Neural progenitor cell (in vitro differentiated cells): ENCODE results near the gene RHBG. TPM values are rescaled to one million over a fixed set of nuclear protein-coding genes. Genes with fewer than 3 reads are reported as not detected.

Source experiments
- DNase-seq: peaks from one replicate; pipeline ENCODE4 v3.0.0-alpha.2; 2016; ENCODE audit warnings: low spot score
- H2AFZ ChIP-seq: fragments of 200-600 bp; sonication (generic); replicated peaks from 2 replicates; pipeline ENCODE4 v1.6.1; 2016; ENCODE audit warnings: antibody characterized with exemption
- H3F3A ChIP-seq: fragments of 200-600 bp; sonication (generic); 2 replicates; pipeline ENCODE4 v1.6.1; 2016; ENCODE audit warnings: antibody characterized with exemption, low read depth
- H3K27ac ChIP-seq: fragments of 200-600 bp; sonication (generic); 2 replicates; pipeline ENCODE4 v1.5.1; 2016; ENCODE audit warnings: mild to moderate bottlenecking
- H3K27me3 ChIP-seq: fragments of 200-600 bp; sonication (generic); 2 replicates; pipeline ENCODE4 v1.6.1; 2016; ENCODE audit warnings: mild to moderate bottlenecking, moderate library complexity
- H3K36me3 ChIP-seq: fragments of 200-600 bp; sonication (generic); 2 replicates; pipeline ENCODE4 v1.5.1; 2016
- H3K4me1 ChIP-seq: fragments of 200-600 bp; sonication (generic); 2 replicates; pipeline ENCODE4 v1.6.1; 2016; ENCODE audit warnings: mixed run types
- H3K4me2 ChIP-seq: fragments of 200-600 bp; sonication (generic); 2 replicates; pipeline ENCODE4 v1.6.1; 2016
- H3K4me3 ChIP-seq: fragments of 200-600 bp; sonication (generic); 2 replicates; pipeline ENCODE4 v1.5.1; 2016
- H3K79me2 ChIP-seq: fragments of 200-600 bp; sonication (generic); 2 replicates; pipeline ENCODE4 v1.6.1; 2016; ENCODE audit warnings: low read depth
- H3K9ac ChIP-seq: fragments of 200-600 bp; sonication (generic); 2 replicates; pipeline ENCODE4 v1.6.1; 2016
- H3K9me3 ChIP-seq: fragments of 200-600 bp; sonication (generic); 2 replicates; pipeline ENCODE4 v1.5.1; 2016; ENCODE audit warnings: low read depth
- H4K20me1 ChIP-seq: fragments of 200-600 bp; sonication (generic); 2 replicates; pipeline ENCODE4 v1.6.1; 2016; ENCODE audit warnings: low read depth
- H3K27ac Mint-ChIP-seq: 3 replicates; pipeline ENCODE4 v1.8.0; 2021; ENCODE audit warnings: mixed read lengths
- H3K27me3 Mint-ChIP-seq: 2 replicates; pipeline ENCODE4 v1.8.0; 2022; ENCODE audit warnings: low read depth, mild to moderate bottlenecking, inconsistent platforms, moderate library complexity, mixed read lengths; ENCODE audit not compliant: insufficient read depth
- H3K36me3 Mint-ChIP-seq: 3 replicates; pipeline ENCODE4 v1.8.0; 2021; ENCODE audit warnings: mixed read lengths
- H3K4me1 Mint-ChIP-seq: 3 replicates; pipeline ENCODE4 v1.8.0; 2021; ENCODE audit warnings: mixed read lengths
- H3K4me3 Mint-ChIP-seq: 3 replicates; pipeline ENCODE4 v1.8.0; 2021; ENCODE audit warnings: mild to moderate bottlenecking, moderate library complexity, mixed read lengths
- H3K9me3 Mint-ChIP-seq: 3 replicates; pipeline ENCODE4 v1.8.0; 2020; ENCODE audit warnings: mixed read lengths
- EZH2 ChIP-seq: fragments of 200-600 bp; sonication (generic); IDR thresholded peaks from 2 replicates; pipeline ENCODE4 v1.6.1; 2017; ENCODE audit warnings: antibody characterized with exemption, mild to moderate bottlenecking, moderate library complexity
- EZH2phosphoT487 ChIP-seq: fragments of 200-600 bp; sonication (generic); IDR thresholded peaks from 2 replicates; pipeline ENCODE4 v1.6.1; 2017; ENCODE audit warnings: antibody characterized with exemption
- total RNA-seq: library from RNA; depleted of rRNA; stranded (reverse); fragments of >200 nt; gene quantifications from 2 replicates; pipeline ENCODE4 v1.2.3, GENCODE V29; 2015; ENCODE audit warnings: low replicate concordance
- TF ChIP-seq, protein P1 (sequence below): fragments of 200-600 bp; sonication (generic); IDR thresholded peaks from 2 replicates; pipeline ENCODE4 v1.5.1; 2017; ENCODE audit warnings: antibody characterized with exemption, mild to moderate bottlenecking

Gene RHBG
- total RNA-seq, 1 donor from 2014 or later: not detected

- Histone ChIP-seq H3K9me3 (no peaks in the 10 kb centered on the region), H3K4me1 (peaks cover 4% of the 10 kb centered on the region), H3K4me2 (peak overlapping the region; percentile 55), H3K4me3 (peak overlapping the region; percentile 15), H3K79me2 (no peaks in the 10 kb centered on the region), H3K27ac (no peak overlapping the region), H3K9ac (no peak overlapping the region), H2AFZ (no peak overlapping the region), H3F3A (peaks cover 11% of the 10 kb centered on the region), H4K20me1 (peaks cover 61% of the 10 kb centered on the region), H3K27me3 (peaks cover 100% of the 10 kb centered on the region), H3K36me3 (no peaks in the 10 kb centered on the region)
- Mint-ChIP-seq H3K27me3 (peaks cover 91% of the 10 kb centered on the region), H3K4me3 (peak overlapping the region; percentile 78), H3K27ac (no peak overlapping the region), H3K36me3 (no peaks in the 10 kb centered on the region), H3K4me1 (peaks cover 12% of the 10 kb centered on the region), H3K9me3 (peaks cover 5% of the 10 kb centered on the region)
- peak; percentile 93 for DNase-seq
- TF ChIP-seq EZH2 (no peak), EZH2phosphoT487 (peak; percentile 75)
- TF ChIP-seq, protein P1, sequence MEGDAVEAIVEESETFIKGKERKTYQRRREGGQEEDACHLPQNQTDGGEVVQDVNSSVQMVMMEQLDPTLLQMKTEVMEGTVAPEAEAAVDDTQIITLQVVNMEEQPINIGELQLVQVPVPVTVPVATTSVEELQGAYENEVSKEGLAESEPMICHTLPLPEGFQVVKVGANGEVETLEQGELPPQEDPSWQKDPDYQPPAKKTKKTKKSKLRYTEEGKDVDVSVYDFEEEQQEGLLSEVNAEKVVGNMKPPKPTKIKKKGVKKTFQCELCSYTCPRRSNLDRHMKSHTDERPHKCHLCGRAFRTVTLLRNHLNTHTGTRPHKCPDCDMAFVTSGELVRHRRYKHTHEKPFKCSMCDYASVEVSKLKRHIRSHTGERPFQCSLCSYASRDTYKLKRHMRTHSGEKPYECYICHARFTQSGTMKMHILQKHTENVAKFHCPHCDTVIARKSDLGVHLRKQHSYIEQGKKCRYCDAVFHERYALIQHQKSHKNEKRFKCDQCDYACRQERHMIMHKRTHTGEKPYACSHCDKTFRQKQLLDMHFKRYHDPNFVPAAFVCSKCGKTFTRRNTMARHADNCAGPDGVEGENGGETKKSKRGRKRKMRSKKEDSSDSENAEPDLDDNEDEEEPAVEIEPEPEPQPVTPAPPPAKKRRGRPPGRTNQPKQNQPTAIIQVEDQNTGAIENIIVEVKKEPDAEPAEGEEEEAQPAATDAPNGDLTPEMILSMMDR: no peak
Observed at GRCh38 chr1:156421062-156421938, 52.3 kb downstream of the RHBG start.

DNA sequence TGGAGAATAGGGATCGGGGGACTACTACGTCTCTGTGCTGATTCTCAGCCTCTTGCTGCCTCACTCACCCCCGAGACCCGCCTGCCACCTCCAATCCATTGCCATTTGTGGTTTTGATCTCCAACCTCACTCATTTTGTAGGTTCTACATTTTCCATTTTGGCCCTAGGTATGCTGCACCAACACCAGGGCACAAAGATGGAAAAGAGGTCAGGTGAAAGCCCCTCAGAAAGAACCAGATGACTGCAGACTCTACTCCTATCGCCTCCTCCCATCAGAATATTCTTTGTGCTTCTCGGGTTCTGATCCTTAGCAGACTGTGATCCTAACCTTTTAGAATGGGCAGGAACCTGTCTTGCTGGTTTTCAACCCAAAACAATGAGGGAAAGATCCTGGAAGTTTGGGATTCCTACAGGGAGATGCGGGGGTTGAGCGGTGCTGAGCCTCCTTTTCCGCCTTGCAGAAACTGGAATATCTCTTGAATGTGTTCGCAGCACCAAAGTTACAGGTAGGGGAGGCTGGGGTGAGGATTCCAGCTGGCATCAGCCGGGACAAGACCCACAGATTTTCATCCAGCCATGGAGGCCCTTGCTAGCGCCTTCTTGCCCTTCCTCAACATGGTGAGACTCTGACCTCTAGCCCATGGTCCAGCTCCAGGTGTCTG lies 53.1 kb downstream of the RHBG start:
- Histone ChIP-seq H3K9ac (no peak overlapping the region), H3K27me3 (peaks cover 100% of the 10 kb centered on the region), H3K79me2 (no peaks in the 10 kb centered on the region), H3K27ac (no peak overlapping the region), H3K4me1 (peaks cover 4% of the 10 kb centered on the region), H3K36me3 (no peaks in the 10 kb centered on the region), H3K4me3 (peak overlapping the region; percentile 9), H3F3A (peaks cover 11% of the 10 kb centered on the region), H2AFZ (no peak overlapping the region), H3K9me3 (no peaks in the 10 kb centered on the region), H3K4me2 (peak overlapping the region; percentile 55), H4K20me1 (peaks cover 54% of the 10 kb centered on the region)
- no peak for DNase-seq
- Mint-ChIP-seq H3K27me3 (peaks cover 94% of the 10 kb centered on the region), H3K36me3 (no peaks in the 10 kb centered on the region), H3K9me3 (peaks cover 5% of the 10 kb centered on the region), H3K4me1 (peaks cover 12% of the 10 kb centered on the region), H3K27ac (no peak overlapping the region), H3K4me3 (peak overlapping the region; percentile 62)
- TF ChIP-seq EZH2 (peak; percentile 10), EZH2phosphoT487 (no peak)
- TF ChIP-seq, protein P1: no peak

DNA sequence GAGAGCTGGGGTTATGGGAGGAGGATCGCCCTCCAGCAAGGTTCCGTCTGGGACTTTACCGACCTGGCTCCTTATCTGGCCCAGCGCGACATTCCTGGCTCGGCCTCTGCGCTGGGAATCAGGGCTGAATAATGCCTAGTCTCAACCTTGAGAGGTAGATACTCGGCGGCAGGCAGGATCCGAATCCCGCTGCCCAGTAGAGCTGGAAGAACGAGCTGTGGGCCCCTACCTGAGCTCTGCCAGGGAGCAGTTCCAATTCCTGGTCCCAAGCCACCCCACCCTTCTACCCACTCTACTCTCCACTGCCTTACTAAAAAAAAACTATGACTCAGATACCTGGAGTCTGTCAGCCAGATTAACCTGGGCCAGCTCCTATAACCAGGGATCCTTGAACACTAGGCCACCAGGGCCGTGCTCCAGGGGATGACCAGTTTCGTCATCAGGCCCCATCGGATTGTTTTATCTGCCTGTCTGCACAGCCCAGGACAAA lies 53.6 kb downstream of the RHBG start:
- Mint-ChIP-seq H3K4me3 (no peak overlapping the region), H3K36me3 (no peaks in the 10 kb centered on the region), H3K4me1 (peaks cover 12% of the 10 kb centered on the region), H3K27me3 (peaks cover 93% of the 10 kb centered on the region), H3K9me3 (peaks cover 5% of the 10 kb centered on the region), H3K27ac (no peak overlapping the region)
- TF ChIP-seq EZH2 (peak; percentile 4), EZH2phosphoT487 (no peak)
- TF ChIP-seq, protein P1: no peak
- no peaks in the 10 kb centered on the region for H3K36me3 ChIP-seq
- H3K9me3 ChIP-seq: no peaks in the 10 kb centered on the region
- no peak overlapping the region for H3K4me2 ChIP-seq
- no peak overlapping the region for H3K4me3 ChIP-seq
- H4K20me1 ChIP-seq: peaks cover 54% of the 10 kb centered on the region
- peaks cover 11% of the 10 kb centered on the region for H3F3A ChIP-seq
- no peaks in the 10 kb centered on the region for H3K79me2 ChIP-seq
- DNase-seq: no peak
- peaks cover 100% of the 10 kb centered on the region for H3K27me3 ChIP-seq
- H2AFZ ChIP-seq: no peak overlapping the region
- no peak overlapping the region for H3K27ac ChIP-seq
- H3K9ac ChIP-seq: no peak overlapping the region
- peaks cover 4% of the 10 kb centered on the region for H3K4me1 ChIP-seq
